GM12865 (cell line): ENCODE results near the gene CHP2.
"Not testable (repeated sequence)": the region's sequence is repeated elsewhere in the genome, so short reads cannot be mapped to it uniquely, and the experiment has no call there.

Experiments
- DNase-seq: peaks from one replicate; pipeline ENCODE4 v3.0.0; 2010; ENCODE audit warnings: low read depth
- H3K4me3 ChIP-seq: 2 replicates; pipeline ENCODE4 v1.5.1; 2011; ENCODE audit warnings: mild to moderate bottlenecking, low read depth, low read length, control low read depth
- TF ChIP-seq, protein P1 (sequence below): IDR thresholded peaks from 2 replicates; pipeline ENCODE4 v1.5.1; 2011; ENCODE audit warnings: low read length, control low read depth, low read depth, inconsistent platforms; ENCODE audit not compliant: insufficient read depth; ENCODE audit errors: missing control alignments

The CHP2 gene

GRCh38 chr16:23745263-23745662 lies 9.6 kb upstream of the CHP2 start:
- H3K4me3 ChIP-seq, result no peak overlapping the region
- no peak for DNase-seq
- TF ChIP-seq, protein P1, sequence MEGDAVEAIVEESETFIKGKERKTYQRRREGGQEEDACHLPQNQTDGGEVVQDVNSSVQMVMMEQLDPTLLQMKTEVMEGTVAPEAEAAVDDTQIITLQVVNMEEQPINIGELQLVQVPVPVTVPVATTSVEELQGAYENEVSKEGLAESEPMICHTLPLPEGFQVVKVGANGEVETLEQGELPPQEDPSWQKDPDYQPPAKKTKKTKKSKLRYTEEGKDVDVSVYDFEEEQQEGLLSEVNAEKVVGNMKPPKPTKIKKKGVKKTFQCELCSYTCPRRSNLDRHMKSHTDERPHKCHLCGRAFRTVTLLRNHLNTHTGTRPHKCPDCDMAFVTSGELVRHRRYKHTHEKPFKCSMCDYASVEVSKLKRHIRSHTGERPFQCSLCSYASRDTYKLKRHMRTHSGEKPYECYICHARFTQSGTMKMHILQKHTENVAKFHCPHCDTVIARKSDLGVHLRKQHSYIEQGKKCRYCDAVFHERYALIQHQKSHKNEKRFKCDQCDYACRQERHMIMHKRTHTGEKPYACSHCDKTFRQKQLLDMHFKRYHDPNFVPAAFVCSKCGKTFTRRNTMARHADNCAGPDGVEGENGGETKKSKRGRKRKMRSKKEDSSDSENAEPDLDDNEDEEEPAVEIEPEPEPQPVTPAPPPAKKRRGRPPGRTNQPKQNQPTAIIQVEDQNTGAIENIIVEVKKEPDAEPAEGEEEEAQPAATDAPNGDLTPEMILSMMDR, result no peak

DNA sequence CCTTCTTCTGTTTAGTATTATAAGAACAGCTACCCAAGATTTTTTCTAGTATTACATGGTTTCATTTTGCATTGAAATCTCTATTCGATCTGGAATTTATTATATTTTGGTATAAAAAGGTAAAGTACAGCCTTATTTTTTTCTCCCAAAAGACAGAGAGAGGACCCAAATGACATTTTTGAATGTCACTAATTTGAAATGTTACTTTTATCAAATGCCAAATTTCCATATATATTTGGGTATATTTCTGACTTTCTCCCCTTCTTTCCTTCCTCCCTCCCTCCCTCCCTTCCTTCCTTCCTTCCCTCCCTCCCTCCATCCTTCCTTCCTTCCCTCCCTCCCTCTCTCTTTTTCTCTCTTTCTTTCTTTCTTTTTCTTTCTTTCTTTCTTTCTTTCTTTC lies 6.2 kb upstream of the CHP2 start:
- DNase-seq, result no peak
- no peak overlapping the region for H3K4me3 ChIP-seq

GRCh38 chr16:23751053-23751452 lies 3.8 kb upstream of the CHP2 start:
- not testable (repeated sequence) for H3K4me3 ChIP-seq, DNase-seq

More for the DNA sequence above, 6.2 kb upstream of the CHP2 start:
- TF ChIP-seq, protein P1, result no peak

- DNase-seq, result no peak
- TF ChIP-seq, protein P1, result no peak
- no peak overlapping the region for H3K4me3 ChIP-seq
These were observed 775 bp upstream of the CHP2 start for GRCh38 chr16:23753908-23754593.

GRCh38 chr16:23755484-23755809 lies 621 bp downstream of the CHP2 start:
- H3K4me3 ChIP-seq, result no peak overlapping the region
- TF ChIP-seq, protein P1, result no peak
- no peak for DNase-seq

DNA sequence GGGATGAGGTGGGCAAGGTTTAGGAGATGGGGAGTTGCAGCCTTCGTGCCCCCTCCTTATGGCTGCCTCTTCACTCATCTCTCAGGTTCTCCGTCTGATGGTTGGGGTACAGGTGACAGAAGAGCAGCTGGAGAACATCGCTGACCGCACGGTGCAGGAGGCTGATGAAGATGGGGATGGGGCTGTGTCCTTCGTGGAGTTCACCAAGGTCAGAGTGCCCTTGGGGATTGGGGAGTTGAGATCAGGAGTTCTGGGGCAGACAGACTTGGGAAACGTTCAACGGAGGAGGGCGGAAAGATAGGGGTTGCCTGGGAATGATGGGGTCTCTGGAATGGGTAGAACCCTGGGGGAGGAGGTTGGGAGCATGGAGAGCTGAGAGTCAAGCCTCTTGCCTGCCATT lies 2.3 kb downstream of the CHP2 start:
- DNase-seq, result no peak
- TF ChIP-seq, protein P1, result no peak

DNA sequence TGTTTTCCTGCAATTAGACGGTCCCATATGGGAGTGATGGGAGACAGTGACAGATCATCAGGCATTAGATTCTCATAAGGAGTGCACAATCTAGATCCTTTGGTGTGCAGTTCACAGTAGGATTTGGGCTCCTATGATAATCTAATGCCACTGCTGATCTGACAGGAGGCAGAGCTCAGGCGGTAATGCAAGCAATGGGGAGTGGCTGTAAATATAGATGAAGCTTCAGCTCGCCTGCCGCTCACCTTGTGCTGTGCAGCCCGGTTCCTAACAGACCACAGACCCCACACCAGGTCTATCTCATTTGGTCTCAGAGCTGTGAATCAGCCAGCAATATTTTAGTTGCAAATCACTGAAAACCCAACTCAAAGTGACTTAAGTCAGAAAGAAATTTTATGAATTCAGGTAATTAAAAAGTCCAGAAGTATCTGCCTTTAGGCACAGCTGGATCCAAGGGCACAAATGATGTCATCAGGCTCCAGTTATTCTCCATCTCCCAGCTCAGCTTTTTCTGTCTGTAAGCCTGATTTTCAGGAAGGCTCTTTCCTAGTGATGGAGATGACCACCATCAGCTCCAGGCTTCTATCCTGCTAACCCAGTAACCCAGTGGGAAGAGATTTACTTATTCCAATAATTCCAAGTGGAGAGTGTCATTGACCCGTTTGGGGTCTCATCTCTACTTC lies 3.3 kb downstream of the CHP2 start:
- no peak overlapping the region for H3K4me3 ChIP-seq
- no peak for DNase-seq
- TF ChIP-seq, protein P1, result no peak

More for the DNA sequence above, 2.3 kb downstream of the CHP2 start:
- no peak overlapping the region for H3K4me3 ChIP-seq
